ENCODE data around the gene STRN3. TPM values are rescaled to one million over a fixed set of nuclear protein-coding genes. Genes with fewer than 3 reads are reported as not detected.
A peak's percentile ranks its signal among the peaks of the same experiment; 100 is the strongest.
"Not testable (repeated sequence)": the region's sequence is repeated elsewhere in the genome, so short reads cannot be mapped to it uniquely, and the experiment has no call there.

Gene STRN3
- total and polyA plus RNA-seq, 7 donors = 13.9 to 79.7 (median 64.9) TPM

DNA sequence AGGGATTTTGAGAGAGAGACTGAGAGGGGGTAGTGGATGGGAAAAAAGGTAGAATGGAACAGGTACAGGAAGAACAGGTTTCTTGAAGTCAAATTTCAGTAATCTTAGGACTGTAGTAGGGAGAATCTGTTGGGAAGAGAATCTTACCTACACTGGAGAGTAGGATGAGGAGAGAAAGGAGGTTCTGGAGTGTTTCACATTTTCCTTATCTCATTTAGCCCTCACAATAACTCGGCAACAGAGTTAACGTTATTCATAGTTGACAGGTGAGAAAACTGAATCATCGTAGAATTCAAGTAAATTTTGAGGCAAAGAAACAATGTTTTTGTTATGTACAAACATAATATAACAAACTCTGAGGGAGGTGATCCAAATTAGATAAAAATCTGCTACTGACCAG, 17.2 kb upstream of the STRN3 start:
- intact Hi-C loops (cut with DNase I) = no loop called here
- peaks cover 0 to 4% (median 0%) of the 10 kb centered on the region in 4 donors for H3K4me1 ChIP-seq
- TF ChIP-seq, protein P1, sequence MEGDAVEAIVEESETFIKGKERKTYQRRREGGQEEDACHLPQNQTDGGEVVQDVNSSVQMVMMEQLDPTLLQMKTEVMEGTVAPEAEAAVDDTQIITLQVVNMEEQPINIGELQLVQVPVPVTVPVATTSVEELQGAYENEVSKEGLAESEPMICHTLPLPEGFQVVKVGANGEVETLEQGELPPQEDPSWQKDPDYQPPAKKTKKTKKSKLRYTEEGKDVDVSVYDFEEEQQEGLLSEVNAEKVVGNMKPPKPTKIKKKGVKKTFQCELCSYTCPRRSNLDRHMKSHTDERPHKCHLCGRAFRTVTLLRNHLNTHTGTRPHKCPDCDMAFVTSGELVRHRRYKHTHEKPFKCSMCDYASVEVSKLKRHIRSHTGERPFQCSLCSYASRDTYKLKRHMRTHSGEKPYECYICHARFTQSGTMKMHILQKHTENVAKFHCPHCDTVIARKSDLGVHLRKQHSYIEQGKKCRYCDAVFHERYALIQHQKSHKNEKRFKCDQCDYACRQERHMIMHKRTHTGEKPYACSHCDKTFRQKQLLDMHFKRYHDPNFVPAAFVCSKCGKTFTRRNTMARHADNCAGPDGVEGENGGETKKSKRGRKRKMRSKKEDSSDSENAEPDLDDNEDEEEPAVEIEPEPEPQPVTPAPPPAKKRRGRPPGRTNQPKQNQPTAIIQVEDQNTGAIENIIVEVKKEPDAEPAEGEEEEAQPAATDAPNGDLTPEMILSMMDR (IDR thresholded peaks at IDR 0.05) = no peak
- TF ChIP-seq EP300 (IDR thresholded peaks at IDR 0.05) (no peak), POLR2AphosphoS5 (IDR thresholded peaks at IDR 0.05) (no peak), POLR2A (IDR thresholded peaks at IDR 0.05) (no peak)
- H3K36me3 ChIP-seq = no peaks in the 10 kb centered on the region
- no peak overlapping the region for H3K4me3 ChIP-seq
- no peaks in the 10 kb centered on the region for H3K9me3 ChIP-seq
- H3K27ac ChIP-seq = no peak overlapping the region
- WGBS, 2 donors = 80 to 90% methylated on average over 3 of the region's 3 CpGs
- no peak for DNase-seq
- H3K27me3 ChIP-seq = no peaks in the 10 kb centered on the region

DNA sequence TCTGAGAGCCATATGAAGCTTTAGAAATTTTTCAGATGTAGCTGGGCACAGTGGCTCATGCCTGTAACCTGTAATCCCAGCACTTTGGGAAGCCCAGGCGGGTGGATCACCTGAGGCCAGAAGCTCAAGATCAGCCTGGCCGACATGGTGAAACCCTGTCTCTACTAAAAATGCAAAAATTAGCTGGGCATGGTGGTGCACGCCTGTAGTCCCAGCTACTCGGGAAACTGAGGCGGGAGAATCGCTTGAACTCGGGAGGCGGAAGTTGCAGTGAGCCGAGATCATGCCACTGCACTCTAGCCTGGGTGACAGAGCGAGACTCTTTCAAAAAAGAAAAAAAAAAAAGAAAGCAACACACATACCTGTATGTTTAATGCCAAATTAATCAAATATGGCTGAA, 16.7 kb upstream of the STRN3 start:
- DNase-seq; H3K4me1 ChIP-seq; H3K27me3 ChIP-seq; H3K27ac ChIP-seq; H3K36me3 ChIP-seq; intact Hi-C loops (cut with DNase I); H3K4me3 ChIP-seq; H3K9me3 ChIP-seq: not testable (repeated sequence)
- 90% methylated on average over 10 of the region's 10 CpGs for WGBS, 2 donors

DNA sequence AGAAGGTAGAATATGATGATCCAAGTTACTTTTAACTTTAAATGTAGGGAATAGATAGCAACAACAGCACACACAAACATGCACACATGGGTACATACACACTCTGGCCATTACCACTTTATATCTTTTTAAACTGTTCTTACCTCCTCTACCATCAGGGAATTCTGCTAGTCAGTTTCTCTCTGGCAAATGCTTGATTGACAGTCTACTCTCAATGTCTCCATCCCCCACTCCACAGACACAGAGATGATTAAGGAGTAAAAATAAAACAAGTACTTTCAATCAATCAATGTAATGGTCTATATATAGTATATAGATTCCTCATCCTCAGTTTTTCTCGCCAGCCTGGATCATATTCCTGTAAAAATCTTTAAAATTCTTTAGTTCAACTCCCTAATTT, 16.1 kb upstream of the STRN3 start:
- Histone ChIP-seq H3K27me3 (no peaks in the 10 kb centered on the region), H3K4me3 (no peak overlapping the region), H3K27ac (no peak overlapping the region), H3K4me1 (peaks cover 0 to 10% (median 6%) of the 10 kb centered on the region in 4 donors), H3K36me3 (no peaks in the 10 kb centered on the region), H3K9me3 (no peaks in the 10 kb centered on the region)
- no peak for DNase-seq
- TF ChIP-seq, protein P1 (IDR thresholded peaks at IDR 0.05) = no peak
- no peak for TF ChIP-seq POLR2A (IDR thresholded peaks at IDR 0.05)
- no peak for TF ChIP-seq POLR2AphosphoS5 (IDR thresholded peaks at IDR 0.05)
- TF ChIP-seq EP300 (IDR thresholded peaks at IDR 0.05) = no peak
- 90 to 98% methylated on average over 1 of the region's 1 CpG for WGBS, 2 donors
- intact Hi-C loops (cut with DNase I) = no loop called here

DNA sequence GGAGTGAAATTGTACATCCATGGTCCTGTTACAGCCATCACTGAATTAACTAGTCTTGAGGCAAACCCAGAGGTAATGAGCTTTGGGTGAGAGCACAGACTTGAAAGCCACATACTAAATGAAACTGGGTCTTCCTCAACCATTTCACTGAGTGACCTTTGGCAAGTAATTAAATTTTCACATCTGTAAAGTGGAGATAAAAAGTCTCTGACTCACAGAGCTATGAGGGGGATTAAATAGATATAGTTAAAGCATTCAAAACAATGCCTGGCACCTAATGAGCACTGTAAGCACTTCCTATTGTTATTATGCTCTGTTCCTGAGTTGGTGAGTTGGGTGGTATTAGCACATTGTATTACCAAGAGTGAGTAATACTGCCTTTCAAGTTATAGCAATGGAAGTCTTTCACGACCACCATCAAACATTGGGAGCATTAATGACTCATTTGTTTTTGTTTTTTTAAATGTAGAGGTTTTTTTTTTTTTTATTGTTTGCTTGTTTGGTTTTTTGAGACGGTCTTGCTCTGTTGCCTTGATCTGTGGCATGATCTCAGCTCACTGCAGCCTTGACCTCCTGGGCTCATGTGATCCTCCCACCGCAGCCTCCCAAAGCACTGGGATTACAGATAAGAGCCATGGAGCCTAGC, 12.5 kb upstream of the STRN3 start:
- Histone ChIP-seq H3K27ac (peak overlapping the region in 1 of 4 donors; percentile 0), H3K27me3 (no peaks in the 10 kb centered on the region), H3K9me3 (no peaks in the 10 kb centered on the region), H3K36me3 (no peaks in the 10 kb centered on the region), H3K4me1 (peaks cover 0 to 21% (median 9%) of the 10 kb centered on the region in 4 donors), H3K4me3 (no peak overlapping the region)
- TF ChIP-seq EP300 (IDR thresholded peaks at IDR 0.05) = no peak
- no peak for TF ChIP-seq POLR2AphosphoS5 (IDR thresholded peaks at IDR 0.05)
- no peak for DNase-seq
- intact Hi-C loops (cut with DNase I) = no loop called here
- WGBS, 2 donors = 35 to 58% methylated on average over 3 of the region's 3 CpGs

DNA sequence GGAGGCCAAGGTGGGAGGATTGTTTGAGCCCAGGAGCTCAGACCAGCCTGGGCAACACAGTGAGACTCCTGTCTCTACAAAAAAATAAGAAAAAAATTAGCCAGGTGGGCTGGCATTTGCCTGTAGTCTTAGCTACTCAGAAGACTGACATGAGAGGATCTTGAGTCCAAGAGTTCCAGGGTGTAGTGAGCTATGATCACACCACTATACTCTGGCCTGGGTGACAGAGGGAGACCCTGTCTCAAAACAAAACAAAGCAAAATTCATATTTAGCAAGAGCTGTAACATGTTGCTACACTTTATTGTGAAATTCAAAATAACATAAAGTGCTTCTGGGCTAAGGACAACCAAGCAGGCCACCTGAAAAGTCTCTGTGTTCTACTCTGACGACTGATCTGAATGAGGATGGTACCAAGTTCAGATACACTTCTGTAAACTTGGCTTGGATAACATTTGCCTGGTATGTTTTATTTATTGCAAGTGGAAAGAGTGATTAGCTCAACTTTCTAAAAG, 11.6 kb upstream of the STRN3 start:
- H3K9me3 ChIP-seq = no peaks in the 10 kb centered on the region
- peak overlapping the region in 3 of 4 donors; percentile 15 to 28 (median 23) for H3K27ac ChIP-seq
- intact Hi-C loops (cut with DNase I) = no loop called here
- H3K36me3 ChIP-seq = no peaks in the 10 kb centered on the region
- H3K27me3 ChIP-seq = no peaks in the 10 kb centered on the region
- 75 to 94% methylated on average over 1 of the region's 1 CpG for WGBS, 2 donors
- H3K4me1 ChIP-seq = peaks cover 0 to 30% (median 18%) of the 10 kb centered on the region in 4 donors
- DNase-seq = no peak
- no peak overlapping the region for H3K4me3 ChIP-seq
- TF ChIP-seq, protein P1 (IDR thresholded peaks at IDR 0.05) = no peak
- TF ChIP-seq POLR2A (IDR thresholded peaks at IDR 0.05) (no peak), EP300 (IDR thresholded peaks at IDR 0.05) (no peak), POLR2AphosphoS5 (IDR thresholded peaks at IDR 0.05) (no peak)

DNA sequence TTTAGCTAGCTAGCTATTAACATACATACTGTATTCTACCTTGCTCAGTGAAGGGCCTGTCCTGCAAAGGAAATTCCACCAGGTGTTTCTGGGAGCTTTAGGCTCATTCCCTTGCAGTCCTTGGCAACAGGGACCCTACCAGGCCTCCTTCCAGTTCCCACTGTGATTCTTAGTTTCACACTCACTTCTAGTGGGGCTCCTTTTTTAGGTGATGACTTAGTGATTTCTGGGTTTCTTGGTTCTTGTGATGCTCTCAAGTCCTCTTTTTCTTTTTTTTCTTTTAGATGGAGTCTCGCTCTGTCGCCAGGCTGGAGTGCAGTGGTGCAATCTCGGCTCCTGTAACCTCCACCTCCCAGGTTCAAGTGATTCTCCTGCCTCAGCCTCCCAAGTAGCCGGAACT, 10.4 kb upstream of the STRN3 start:
- 95 to 99% methylated on average over 4 of the region's 4 CpGs for WGBS, 2 donors
- Histone ChIP-seq H3K36me3 (no peaks in the 10 kb centered on the region), H3K4me3 (no peak overlapping the region), H3K27ac (peak overlapping the region in 1 of 4 donors; percentile 23), H3K4me1 (peaks cover 0 to 37% (median 23%) of the 10 kb centered on the region in 4 donors), H3K9me3 (no peaks in the 10 kb centered on the region), H3K27me3 (no peaks in the 10 kb centered on the region)
- no peak for DNase-seq
- TF ChIP-seq, protein P1 (IDR thresholded peaks at IDR 0.05) = no peak
- TF ChIP-seq POLR2A (IDR thresholded peaks at IDR 0.05) (no peak), POLR2AphosphoS5 (IDR thresholded peaks at IDR 0.05) (no peak), EP300 (IDR thresholded peaks at IDR 0.05) (no peak)
- intact Hi-C loops (cut with DNase I) = no loop called here

Data from sigmoid colon (tissue), 7 donors.